Loucy (cell line): Measurements from ENCODE around the gene PTPRK.

ENCODE experiments used
- H2AFZ ChIP-seq: fragments of 200-600 bp; sonication (generic); 2 replicates; pipeline ENCODE4 v1.6.0; 2016; ENCODE audit warnings: antibody characterized with exemption, mild to moderate bottlenecking, low read length, moderate library complexity
- H3F3A ChIP-seq: fragments of 200-600 bp; 2 replicates; pipeline ENCODE4 v1.6.0; 2016; ENCODE audit warnings: antibody characterized with exemption, low read depth, mild to moderate bottlenecking
- H3K27me3 ChIP-seq: fragments of 200-600 bp; sonication (generic); 2 replicates; pipeline ENCODE4 v1.6.1; 2014; ENCODE audit warnings: low read length, mild to moderate bottlenecking; ENCODE audit not compliant: insufficient read depth, poor library complexity, severe bottlenecking
- H3K36me3 ChIP-seq: fragments of 200-600 bp; sonication (generic); 2 replicates; pipeline ENCODE4 v1.6.1; 2016; ENCODE audit warnings: low read length; ENCODE audit not compliant: insufficient read depth
- H3K4me1 ChIP-seq: fragments of 200-600 bp; sonication (generic); 2 replicates; pipeline ENCODE4 v1.5.1; 2014; ENCODE audit warnings: low read length, mild to moderate bottlenecking; ENCODE audit not compliant: insufficient read depth, poor library complexity, severe bottlenecking
- H3K4me2 ChIP-seq: fragments of 200-600 bp; sonication (generic); 2 replicates; pipeline ENCODE4 v1.6.0; 2014; ENCODE audit warnings: antibody characterized with exemption, low read length, low read depth, mild to moderate bottlenecking; ENCODE audit not compliant: poor library complexity, severe bottlenecking
- H3K4me3 ChIP-seq: fragments of 200-600 bp; sonication (generic); 2 replicates; pipeline ENCODE4 v1.5.1; 2014; ENCODE audit warnings: low read length, mild to moderate bottlenecking, mixed read lengths; ENCODE audit not compliant: poor library complexity, severe bottlenecking
- H3K79me2 ChIP-seq: fragments of 200-600 bp; sonication (generic); 2 replicates; pipeline ENCODE4 v1.6.1; 2014; ENCODE audit warnings: low read length; ENCODE audit not compliant: insufficient read depth
- H3K9ac ChIP-seq: fragments of 200-600 bp; sonication (generic); 2 replicates; pipeline ENCODE4 v1.6.0; 2014; ENCODE audit warnings: mild to moderate bottlenecking, low read depth, low read length, moderate library complexity; ENCODE audit not compliant: poor library complexity, severe bottlenecking
- H3K9me2 ChIP-seq: fragments of 200-600 bp; sonication (generic); replicated peaks from 2 replicates; pipeline ENCODE4 v1.6.1; 2016; ENCODE audit warnings: low read depth, low read length, mixed read lengths
- H3K9me3 ChIP-seq: fragments of 200-600 bp; sonication (generic); 2 replicates; pipeline ENCODE4 v1.6.1; 2014; ENCODE audit warnings: mild to moderate bottlenecking, antibody characterized with exemption, low read length, low read depth; ENCODE audit not compliant: insufficient read depth
- H4K20me1 ChIP-seq: fragments of 200-600 bp; sonication (generic); 2 replicates; pipeline ENCODE4 v1.6.0; 2014; ENCODE audit warnings: antibody characterized with exemption, low read length, mild to moderate bottlenecking; ENCODE audit not compliant: insufficient read depth, poor library complexity, severe bottlenecking
- CTCF ChIP-seq: fragments of 200-600 bp; sonication (generic); conservative IDR thresholded peaks from 2 replicates; pipeline ENCODE4 v1.5.1; 2014; ENCODE audit warnings: mild to moderate bottlenecking, antibody characterized with exemption, low read length
- EZH2phosphoT487 ChIP-seq: fragments of 200-600 bp; IDR thresholded peaks from 2 replicates; pipeline ENCODE4 v1.6.1; 2018; ENCODE audit warnings: antibody characterized with exemption, mild to moderate bottlenecking, moderate library complexity, borderline replicate concordance

Gene PTPRK

DNA sequence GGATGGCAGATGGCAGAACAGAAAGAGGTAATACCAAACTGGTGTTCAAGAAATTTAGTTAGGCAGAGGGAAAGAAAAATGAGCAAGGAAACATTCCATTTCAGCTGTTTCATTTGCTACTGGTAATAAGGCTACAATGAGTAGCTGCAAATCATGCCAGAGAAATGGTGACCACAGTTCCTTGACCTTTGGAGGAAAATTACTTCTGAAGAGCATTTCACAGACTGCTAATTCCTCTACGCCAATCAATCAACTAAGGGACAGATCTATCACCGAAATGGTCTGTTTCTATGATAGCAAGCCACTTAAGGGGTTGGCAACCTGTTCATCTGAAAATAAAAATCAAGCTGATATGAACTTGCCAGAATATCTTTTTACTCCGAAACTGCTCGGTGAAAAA lies 119.5 kb downstream of the PTPRK start:
- Histone ChIP-seq H3K36me3 (no peaks in the 10 kb centered on the region), H3K9ac (no peak overlapping the region), H3K4me1 (no peaks in the 10 kb centered on the region), H3K4me2 (no peak overlapping the region), H2AFZ (no peak overlapping the region), H3F3A (no peaks in the 10 kb centered on the region), H3K9me3 (no peaks in the 10 kb centered on the region), H3K27me3 (no peaks in the 10 kb centered on the region), H3K9me2 (no peaks in the 10 kb centered on the region), H3K4me3 (no peak overlapping the region), H3K79me2 (no peaks in the 10 kb centered on the region), H4K20me1 (no peaks in the 10 kb centered on the region)
- no peak for TF ChIP-seq EZH2phosphoT487
- TF ChIP-seq CTCF: no peak

- Histone ChIP-seq H3K4me1 (no peaks in the 10 kb centered on the region), H3F3A (no peaks in the 10 kb centered on the region), H3K36me3 (no peaks in the 10 kb centered on the region), H3K9me2 (no peaks in the 10 kb centered on the region), H3K9ac (no peak overlapping the region), H3K4me2 (no peak overlapping the region), H3K9me3 (no peaks in the 10 kb centered on the region), H3K4me3 (no peak overlapping the region), H3K79me2 (no peaks in the 10 kb centered on the region), H2AFZ (peak overlapping the region; percentile 33; the same call in 1 of the 2 replicates), H4K20me1 (no peaks in the 10 kb centered on the region), H3K27me3 (no peaks in the 10 kb centered on the region)
- TF ChIP-seq EZH2phosphoT487: no peak
- no peak for TF ChIP-seq CTCF
Observed at GRCh38 chr6:128397996-128398395, 122.4 kb downstream of the PTPRK start.

- Histone ChIP-seq H2AFZ (no peak overlapping the region), H4K20me1 (no peaks in the 10 kb centered on the region), H3K4me2 (no peak overlapping the region), H3K4me3 (no peak overlapping the region), H3K27me3 (no peaks in the 10 kb centered on the region), H3K9me3 (no peaks in the 10 kb centered on the region), H3K9ac (no peak overlapping the region), H3K9me2 (no peaks in the 10 kb centered on the region), H3K36me3 (no peaks in the 10 kb centered on the region), H3K79me2 (no peaks in the 10 kb centered on the region), H3K4me1 (no peaks in the 10 kb centered on the region), H3F3A (no peaks in the 10 kb centered on the region)
- TF ChIP-seq EZH2phosphoT487 (no peak), CTCF (no peak)
Observed at GRCh38 chr6:128395596-128395995, 124.8 kb downstream of the PTPRK start.
